ENCODE measurements around the gene TTLL8.

GRCh38 chr22:49971232-49972162, 86.6 kb downstream of the TTLL8 start:
- TF ChIP-seq POLR2A (IDR thresholded peaks at IDR 0.05; ENCODE audit: low read length) (0 out of 2 replicates have a peak, but pooled peaks have one; percentile 25), CEBPB (IDR thresholded peaks at IDR 0.05) (no peak), ZC3H11A (IDR thresholded peaks at IDR 0.05) (no peak), JUNB (IDR thresholded peaks at IDR 0.05) (no peak), POLR2AphosphoS2 (conservative IDR thresholded peaks at IDR 0.05; ENCODE audit: low read length) (no peak), EP300 (IDR thresholded peaks at IDR 0.05) (no peak), CHD2 (IDR thresholded peaks at IDR 0.05; ENCODE audit: low read length, partially characterized antibody) (no peak), JUN (IDR thresholded peaks at IDR 0.05) (peak; percentile 18 to 36; a peak in 1 of 5 replicates), RNF2 (IDR thresholded peaks at IDR 0.05; ENCODE audit: borderline replicate concordance, low read depth) (0 out of 2 replicates have a peak, but pooled peaks have one; percentile 16), NR3C1 (IDR thresholded peaks at IDR 0.05) (no peak), RFX5 (IDR thresholded peaks at IDR 0.05) (no peak), ZFP36 (IDR thresholded peaks at IDR 0.05; ENCODE audit: borderline replicate concordance, partially characterized antibody) (no peak)
- TF ChIP-seq, protein P1, sequence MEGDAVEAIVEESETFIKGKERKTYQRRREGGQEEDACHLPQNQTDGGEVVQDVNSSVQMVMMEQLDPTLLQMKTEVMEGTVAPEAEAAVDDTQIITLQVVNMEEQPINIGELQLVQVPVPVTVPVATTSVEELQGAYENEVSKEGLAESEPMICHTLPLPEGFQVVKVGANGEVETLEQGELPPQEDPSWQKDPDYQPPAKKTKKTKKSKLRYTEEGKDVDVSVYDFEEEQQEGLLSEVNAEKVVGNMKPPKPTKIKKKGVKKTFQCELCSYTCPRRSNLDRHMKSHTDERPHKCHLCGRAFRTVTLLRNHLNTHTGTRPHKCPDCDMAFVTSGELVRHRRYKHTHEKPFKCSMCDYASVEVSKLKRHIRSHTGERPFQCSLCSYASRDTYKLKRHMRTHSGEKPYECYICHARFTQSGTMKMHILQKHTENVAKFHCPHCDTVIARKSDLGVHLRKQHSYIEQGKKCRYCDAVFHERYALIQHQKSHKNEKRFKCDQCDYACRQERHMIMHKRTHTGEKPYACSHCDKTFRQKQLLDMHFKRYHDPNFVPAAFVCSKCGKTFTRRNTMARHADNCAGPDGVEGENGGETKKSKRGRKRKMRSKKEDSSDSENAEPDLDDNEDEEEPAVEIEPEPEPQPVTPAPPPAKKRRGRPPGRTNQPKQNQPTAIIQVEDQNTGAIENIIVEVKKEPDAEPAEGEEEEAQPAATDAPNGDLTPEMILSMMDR (IDR thresholded peaks at IDR 0.05) = no peak
- TF ChIP-seq, protein P2, sequence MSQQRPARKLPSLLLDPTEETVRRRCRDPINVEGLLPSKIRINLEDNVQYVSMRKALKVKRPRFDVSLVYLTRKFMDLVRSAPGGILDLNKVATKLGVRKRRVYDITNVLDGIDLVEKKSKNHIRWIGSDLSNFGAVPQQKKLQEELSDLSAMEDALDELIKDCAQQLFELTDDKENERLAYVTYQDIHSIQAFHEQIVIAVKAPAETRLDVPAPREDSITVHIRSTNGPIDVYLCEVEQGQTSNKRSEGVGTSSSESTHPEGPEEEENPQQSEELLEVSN (IDR thresholded peaks at IDR 0.05; ENCODE audit: borderline replicate concordance, low read depth) = 0 out of 2 replicates have a peak, but pooled peaks have one; percentile 0

All from A549 (cell line).